ENCODE data around the gene PXMP4.
A peak's percentile ranks its signal among the peaks of the same experiment; 100 is the strongest.

PXMP4 gene

DNA sequence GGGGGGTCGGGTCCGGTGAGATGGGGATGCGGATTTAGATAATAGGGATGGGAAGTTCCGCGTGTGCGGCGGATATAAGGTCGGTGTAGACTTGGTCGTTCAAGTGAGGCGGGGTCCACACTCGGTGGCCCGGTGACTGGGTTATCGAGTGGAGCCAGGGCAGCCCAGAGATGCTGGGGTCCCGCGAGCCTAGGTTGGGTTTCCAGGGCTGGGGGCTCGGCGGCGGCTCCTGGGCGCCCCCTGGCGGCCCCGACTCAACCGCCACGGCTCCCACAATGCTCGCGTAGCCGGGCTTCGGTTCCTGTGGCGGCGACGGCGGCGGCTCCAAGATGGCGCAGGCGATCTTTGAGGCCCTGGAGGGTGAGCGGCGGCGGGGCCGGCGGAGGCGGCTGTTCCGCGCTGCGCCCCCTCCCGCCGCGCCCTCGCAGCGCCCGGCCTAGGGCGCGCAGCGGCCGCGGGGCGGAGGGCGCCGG lies 11.6 kb upstream of the PXMP4 start, which contains the start of gene ZNF341:
ZNF341 (plus strand) TSS at position 304 of the 473 bp plus-strand sequence; CDS start at position 330, 26 bp downstream.
- DNase-seq = peak; percentile 92

DNA sequence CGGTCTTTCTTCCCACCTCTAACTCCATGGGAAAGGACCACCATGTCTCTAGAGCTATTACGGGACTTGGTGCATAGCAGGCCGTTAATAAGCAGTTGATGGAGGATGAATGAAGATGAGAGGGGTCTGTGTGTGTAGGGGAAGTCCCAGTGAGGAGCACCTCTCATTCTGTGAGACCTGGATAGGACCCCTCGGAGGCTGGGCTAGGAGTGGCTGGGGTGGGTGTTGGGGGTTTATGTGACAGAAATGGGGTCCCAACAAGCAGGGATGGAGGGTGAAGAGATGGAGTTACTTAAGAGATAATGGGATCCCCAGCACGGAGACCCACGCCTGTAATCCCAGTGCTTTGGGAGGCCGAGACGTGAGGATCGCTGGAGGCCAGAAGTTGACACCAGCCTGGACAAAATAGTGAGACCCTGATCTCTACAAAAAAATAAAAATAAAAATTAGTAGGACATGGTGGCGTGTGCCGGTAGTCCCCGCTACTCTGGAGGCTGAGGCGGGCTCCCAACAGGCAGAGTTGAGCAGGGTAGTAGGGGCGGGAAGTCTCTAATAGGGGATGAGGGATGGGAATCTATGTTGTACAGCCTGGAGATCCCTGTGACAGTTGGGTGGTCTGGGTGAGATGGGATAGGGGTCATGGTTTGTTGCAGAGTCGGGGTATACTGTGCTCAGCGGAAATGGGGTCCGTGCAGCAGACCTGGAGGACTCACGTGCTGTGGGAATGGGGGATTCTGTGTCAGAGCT lies 11.0 kb upstream of the PXMP4 start:
- no peak for DNase-seq

DNA sequence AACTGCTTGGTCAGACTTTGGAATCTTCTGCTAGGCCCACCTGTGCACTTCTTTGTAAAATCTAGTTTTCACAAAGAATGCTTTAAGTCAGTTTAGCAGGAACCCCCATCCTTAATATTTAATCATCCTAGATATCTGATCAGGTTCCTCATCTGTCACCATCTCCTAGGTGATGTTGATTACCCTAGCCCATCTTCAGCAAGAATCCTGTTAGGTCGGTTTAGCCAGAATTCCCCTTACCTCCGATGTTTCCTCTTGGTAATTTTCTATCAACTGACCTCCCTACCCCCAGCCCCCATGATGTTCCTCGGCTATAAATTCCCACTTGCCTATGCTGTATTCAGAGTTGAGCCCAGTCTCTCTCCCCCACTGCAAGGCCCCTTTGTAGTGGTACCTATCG lies 9.0 kb upstream of the PXMP4 start:
- DNase-seq = no peak

DNA sequence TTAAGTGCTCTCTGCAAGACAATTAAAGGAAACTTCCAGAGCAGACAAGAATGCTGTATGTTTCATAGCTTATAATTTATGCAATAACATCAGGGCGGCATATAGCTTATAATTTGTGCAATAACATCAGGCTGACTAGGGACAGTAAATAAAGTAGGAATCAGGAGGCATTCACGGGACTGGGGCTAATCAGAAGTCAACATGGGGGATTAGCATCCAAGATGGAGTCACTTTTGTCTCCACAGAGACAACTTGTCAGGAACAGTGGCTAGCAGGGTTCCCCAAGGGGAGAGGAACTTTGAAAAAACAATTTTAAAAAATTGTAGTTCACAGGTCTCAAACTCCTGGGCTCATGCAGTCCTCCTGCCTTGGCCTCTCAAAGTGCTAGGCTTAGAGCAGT lies 8.4 kb upstream of the PXMP4 start:
- DNase-seq = no peak

DNA sequence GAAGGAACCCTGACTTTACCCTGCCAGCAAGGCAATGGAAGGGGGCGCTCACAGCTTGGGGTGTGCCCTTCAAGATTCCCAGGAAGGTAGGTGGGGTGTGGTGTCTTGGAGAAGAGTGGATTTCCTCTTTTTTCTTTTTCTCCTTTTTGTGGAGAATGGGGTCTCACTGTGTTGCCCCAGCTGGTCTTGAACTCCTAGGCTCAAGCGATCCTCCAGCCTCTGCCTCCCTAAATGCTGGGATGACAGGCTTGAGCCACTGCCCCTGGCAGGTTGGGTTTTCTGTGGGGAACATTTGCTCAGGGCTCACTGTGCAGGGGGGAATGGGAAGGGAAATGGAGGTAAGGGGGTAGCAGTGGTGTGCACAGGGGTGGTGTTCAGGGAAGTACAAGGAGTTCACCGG lies 7.7 kb upstream of the PXMP4 start:
- DNase-seq = no peak

DNA sequence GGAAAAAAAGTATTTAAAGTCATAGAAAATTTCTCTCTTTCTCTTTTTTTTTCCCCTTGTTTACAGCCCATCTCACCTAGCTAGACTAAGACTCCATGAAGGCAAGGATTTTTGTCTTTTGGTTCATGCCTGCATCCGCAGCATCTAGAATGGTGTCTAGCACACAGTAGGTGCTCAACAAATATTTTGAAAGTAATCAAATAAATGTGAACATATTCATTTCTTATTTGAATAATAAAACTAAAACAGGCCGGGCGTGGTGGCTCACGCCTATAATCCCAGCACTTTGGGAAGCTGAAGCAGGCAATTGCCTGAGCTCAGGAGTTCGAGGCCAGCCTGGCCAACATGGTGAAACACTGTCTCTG lies 7.0 kb upstream of the PXMP4 start:
- no peak for DNase-seq

DNA sequence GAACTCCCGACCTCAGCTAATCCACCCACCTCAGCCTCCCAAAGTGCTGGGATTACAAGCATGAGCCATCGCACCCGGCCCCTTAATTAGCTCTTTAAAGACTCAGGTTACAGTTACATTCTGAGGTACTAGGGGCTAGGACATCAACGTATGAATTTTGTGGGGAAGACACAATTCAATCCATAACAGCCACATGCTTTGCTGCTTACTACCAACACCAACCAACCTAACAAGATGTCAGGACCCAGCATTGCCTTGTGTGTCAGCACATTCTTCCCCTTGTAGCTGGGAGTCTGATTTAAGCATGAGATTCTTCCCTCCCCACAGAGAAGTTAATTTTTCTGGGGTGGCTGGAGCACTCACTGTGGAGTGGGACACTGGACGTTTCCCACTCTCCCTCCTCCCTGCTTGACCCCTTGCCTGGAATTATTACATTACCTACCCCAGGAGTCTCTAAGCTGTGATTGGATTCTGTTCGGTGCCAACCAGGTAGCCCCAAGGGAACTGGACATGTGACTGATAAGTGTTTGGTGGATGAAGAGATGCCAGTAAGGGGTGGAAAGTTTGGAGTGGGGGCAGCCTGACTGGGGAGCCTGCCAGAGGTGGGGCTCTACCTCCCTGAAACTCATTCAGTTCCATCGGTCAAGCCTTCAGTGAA lies 5.6 kb upstream of the PXMP4 start:
- no peak for DNase-seq

DNA sequence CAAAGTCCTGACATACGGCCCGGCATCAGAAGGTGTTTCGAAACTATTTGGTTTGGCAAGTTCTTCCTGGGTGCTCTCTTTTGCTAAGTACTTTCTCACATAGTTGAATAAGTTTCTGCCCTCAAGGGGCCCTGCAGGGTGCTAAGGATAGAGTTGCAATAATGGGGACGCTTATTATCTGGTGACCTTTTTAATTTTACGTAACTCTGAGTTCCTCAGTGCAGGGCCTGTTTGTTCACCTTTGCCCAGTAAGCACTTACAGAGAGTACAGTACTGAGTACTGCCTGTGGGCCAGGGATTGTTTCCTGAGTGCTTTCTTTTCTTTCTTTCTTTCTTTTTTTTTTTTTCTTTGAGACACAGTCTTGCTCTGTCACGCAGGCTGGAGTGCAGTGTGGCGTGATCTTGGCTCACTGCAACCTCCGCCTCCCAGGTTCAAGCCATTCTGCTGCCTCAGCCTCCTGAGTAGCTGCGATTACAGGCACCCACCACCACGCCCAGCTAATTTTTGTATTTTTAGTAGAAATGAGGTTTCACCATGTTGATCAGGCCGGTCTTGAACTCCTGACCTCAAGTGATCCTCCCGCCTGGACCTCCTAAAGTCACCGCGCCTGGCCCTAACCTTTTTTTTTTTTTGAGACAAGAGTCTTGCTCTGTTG lies 4.5 kb upstream of the PXMP4 start:
- no peak for DNase-seq

DNA sequence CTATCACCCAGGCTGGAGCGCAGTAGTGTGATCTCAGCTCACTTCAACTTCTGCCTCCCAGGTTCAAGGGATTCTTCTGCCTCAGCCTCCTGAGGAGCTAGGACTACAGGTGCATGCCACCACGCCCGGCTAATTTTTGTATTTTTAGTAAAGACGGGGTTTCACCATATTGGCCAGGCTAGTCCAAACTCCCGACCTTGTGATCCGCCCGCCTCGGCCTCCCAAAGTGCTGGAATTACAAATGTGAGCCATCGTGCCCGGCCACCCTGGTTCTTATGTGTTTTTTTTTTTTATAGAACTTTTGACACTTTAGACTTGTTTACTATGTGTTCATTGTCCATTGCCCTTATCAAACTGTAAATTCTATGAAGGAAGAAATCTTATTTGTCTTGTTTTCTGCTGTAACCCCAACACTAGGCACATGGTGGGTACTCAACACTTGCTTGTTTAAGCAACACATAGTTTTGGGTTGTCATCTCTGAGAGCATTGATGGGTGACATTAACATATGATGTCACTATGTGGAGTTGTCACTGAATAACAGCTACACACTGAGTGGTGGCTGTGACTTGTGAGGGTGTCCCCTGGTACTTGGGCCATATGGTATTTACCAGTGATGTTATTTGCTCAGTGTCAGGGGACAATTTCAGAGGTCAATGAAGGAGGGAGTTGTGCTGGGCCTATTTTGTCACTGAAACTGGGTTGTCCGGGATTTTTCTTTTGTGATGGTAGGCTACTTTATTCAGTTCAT lies 1.5 kb upstream of the PXMP4 start:
- DNase-seq = no peak

DNA sequence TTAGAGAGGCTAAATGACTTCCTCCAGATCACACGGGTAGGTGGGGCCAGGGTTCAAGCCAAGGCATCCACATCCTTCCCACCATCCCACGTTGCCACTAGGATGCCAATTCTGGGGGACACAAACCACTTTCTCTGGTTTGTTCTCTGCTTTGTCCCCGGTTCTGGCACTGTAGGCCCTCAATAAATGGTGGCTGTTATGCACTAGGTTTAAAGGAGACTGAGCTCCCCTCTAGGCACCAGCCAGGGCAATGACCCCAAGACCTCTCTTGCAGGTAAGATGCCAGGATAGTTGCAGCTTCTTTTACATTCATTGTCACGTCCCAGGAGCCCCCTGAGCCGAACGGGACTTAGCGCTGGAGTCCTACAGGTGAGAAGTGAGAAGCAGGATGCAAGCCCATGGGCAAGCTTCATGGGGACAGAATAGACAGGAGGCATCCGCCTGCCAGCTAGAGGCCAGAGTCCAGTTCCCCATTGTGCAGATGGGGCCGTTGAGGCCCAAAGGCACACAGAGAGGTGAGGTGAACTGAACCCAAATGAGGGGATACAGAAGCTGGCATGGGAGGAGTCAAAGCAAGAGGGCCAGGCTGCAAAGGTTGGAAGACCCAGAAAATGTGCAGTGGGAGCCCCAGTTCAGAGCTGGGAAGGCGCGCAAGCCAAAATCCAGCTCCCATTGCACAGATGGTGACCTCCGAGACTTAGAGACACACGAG lies 677 bp downstream of the PXMP4 start:
- no peak for DNase-seq

DNA sequence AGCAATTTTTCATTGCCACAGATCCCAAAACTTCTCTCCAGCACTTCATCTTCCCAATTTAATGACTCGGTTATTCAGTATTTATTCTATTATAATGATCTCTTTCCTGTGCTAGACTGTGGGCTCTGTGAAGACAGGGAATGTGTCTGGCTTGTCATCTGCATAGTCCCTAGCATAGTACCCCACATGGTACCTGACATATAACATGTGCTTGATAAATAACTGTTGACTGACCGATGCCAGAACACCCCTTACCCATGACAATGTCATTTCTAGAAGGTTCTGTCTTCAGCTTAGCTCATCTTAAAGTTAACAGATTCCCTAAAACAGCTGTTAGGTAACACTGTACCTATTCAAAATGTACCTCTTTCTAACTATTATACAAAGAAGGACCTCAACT lies 3.6 kb downstream of the PXMP4 start:
- DNase-seq = no peak

DNA sequence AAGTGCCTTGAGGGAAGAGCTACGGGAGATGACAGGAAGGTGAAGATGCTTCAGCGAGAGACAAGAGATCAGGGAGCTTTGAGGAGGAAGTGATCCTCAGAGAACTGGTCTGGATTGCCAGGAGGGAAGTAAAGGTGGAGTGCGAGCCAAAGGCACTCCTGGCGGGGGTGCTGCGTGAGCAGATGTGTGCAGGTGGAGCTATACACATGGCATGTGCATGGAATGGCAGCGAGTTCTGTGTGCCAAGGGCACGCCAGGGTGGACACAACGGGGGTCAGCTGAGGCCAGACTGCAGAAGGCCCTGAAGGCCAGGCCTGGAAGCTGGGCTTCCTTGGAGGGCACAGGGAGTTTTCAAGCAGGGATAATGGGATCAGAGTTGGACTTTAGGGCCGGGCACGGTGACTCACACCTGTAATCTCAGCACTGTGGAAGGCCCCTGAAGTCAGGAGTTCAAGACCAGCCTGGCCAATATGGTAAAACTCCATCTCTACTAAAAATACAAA lies 6.2 kb downstream of the PXMP4 start:
- no peak for DNase-seq

DNA sequence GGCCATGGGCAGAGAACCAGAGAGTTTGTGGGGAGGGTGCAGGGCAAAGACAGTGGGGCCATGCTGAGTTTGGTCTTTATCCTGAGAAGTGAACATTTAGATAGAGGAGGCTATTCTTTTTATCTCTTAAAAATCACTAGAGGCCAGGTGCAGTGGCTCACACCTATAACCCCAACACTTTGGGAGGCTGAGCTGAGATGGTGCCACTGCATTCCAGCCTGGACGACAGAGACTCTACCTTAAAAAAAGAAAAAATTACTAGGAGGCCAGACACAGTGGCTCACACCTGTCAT lies 8.7 kb downstream of the PXMP4 start:
- no peak for DNase-seq

DNA sequence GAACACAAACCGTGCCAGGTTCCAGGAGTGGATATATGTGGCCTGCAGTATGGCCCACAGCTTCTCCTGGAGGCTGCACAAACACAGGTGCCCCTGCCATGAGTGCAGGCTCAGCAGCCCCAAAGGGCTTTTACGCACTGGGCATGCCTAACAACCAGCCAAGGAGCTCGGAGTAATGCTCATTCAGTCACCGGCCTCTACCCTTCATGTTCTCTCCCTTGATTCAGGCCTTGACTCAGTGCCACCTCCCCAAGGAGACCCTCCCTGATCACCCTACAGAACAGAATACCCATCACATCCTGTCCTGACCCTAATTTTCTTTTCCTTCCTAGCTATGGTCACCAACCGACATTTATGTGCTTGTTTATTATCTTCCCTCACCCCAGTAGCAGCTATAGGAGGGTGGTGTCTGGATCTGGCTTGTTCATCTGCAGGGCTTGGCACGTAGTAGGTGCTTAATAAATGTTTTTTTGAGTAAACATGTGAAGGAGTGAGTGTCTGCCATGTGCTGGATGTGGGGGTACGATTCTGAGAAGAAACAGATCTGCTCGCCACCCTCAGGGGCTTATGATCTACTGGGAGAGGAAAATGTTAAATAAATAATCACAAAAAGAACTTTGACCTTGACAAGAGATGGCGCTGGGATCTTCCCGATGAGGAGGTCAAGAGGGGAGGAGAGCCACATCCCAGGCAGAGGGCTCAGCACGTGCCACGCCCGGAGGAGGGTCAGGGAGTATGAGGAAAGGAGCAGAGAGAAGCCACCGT lies 9.2 kb downstream of the PXMP4 start:
- no peak for DNase-seq

DNA sequence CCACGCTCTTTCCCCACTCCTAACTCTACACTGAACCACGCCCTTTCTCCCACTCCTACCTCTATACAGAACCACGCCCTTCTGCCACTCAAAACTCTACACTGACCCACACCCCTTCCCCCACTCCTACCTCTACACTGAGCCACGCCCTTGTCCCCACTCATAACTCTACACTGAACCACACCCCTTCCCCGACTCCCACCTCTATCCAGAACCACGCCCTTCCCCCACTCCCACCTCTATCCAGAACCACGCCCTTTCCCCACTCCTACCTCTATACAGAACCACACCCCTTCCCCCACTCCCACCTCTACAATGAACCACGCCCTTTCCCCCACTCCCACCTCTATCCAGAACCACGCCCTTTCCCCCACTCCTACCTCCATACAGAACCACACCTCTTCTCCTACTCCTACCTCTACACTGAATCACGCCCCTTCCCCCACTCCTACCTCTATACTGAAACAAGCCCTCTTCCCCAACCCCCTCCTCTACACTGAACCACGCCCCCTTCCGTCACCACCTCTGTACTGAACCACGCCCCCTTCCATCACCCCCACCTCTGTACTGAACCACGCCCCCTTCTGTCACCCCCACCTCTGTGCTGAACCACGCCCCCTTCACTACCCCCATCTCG lies 10.1 kb downstream of the PXMP4 start:
- DNase-seq = no peak

DNA sequence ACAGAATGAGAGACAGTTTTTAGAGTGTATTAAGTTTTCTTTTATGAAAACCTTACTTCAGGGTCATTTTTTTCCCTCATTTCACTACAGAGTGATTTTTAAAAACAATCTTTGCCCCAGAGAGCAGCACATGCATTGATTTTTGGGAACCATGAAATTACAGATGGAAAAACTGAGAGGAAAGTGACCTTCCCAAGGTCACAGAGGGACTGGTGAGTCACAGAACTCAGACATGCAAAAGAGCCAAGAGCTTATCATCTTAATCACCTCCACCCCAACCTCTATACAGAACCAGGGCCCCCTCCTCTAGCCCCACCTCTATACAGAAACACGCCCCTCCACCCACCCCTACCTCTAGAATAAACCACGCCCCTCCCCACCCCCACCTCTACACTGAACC lies 10.7 kb downstream of the PXMP4 start:
- no peak for DNase-seq

DNA sequence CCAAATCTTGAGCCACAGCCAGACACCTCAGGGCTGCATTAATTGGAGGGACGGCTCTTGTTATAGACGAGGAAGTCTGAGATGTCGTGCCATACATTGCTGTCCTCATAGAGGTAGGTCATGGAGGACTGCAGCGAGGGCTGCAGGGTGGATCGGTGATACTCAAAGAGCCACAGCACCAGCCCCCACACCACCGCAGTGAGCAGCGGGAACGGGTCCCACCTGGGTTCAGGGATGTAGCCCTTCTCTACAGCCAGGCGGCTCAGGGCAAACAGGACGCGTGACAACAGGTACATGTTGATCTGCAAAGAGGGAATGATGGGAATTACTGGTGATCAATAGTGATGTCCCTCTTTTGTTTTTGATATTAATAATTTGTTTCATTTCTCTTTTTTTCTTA lies 12.4 kb downstream of the PXMP4 start:
- DNase-seq = no peak

DNA sequence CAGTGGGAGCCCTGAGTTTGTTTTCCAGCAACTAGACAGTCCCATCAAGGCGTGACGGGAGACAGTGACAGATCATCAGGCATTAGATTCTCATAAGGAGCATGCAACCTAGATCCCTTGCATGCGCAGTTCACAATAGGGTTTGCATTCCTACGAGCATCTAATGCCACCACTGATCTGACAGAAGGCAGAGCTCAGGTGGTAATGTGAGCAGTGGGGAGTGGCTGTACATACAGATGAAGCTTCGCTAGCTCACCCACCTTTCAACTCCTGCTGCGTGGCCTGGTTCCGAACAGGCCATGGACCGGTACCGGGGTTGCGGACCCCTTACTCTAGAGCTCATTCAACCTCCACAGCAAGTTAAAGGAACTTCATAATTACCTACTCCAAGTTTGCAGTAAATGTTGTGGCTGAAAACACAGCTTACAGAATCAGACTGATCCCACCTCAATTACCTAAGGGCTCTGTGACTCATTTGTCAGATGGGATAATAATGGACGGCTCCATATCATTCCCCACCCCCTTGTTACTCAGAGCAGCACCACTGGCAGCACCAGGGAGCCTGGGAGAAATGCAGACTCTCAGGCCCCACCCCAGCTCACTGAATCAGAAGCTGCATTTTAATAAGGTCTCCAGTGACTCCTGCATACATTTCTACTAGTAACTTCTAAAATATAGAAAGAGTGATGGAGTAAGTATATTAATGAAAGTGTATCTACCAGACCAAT lies 15.7 kb downstream of the PXMP4 start:
- no peak for DNase-seq

DNA sequence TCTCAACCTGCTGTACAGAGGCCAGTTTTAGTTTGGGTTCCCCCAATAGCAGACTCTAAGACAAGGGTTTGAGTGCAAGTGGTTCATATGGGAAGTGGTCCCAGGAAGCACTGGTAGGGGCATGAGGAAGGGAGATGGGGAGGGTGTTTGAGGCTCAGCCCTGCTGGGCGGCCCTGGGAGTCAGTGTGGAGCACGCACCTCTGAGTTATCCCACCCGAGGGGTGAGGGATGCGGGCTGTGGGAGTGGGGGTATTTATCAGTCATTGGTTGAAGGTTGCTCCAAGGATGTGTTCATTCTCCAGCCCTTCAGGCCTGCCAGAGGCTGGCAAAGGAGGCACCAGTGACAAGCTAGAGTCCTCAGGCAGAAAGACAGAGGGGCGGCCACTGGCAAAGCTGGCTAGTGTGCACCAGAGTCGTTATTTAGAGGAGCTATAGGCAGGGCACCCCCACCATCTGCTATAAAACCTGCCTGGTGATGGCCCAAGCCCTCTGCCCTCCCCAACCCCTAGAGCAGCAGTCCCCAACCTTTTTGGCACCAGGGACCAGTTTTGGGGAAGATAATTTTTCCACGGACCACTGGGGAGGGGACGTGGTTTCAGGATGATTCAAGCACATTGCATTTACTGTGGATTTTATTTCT lies 16.5 kb downstream of the PXMP4 start:
- DNase-seq = no peak

DNA sequence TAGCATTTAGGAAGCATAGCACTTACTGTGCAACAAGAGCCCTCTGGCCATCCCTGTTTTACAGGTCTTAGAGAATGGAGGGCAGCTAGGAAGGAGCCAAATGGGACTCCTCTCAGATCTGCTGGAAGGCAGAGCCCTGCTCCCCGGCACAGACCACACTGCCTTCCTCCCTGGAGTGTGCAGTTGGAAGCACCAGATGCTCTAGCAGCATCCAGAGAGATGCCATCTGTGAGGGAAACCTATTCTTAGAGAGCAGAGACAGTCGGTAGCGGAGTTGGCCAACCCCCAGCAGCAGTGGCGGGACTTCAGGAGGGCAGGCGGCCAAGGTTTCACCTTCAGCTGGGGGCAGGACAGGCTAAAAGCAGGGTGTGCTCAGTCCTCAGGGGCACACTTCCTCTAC lies 17.2 kb downstream of the PXMP4 start:
- DNase-seq = no peak
